ENCODE results near the gene ST3GAL3.

ST3GAL3 gene

GRCh38 chr1:43853161-43853921, 146.0 kb downstream of the ST3GAL3 start (continued):
- TF ChIP-seq PATZ1 (tag by site-specific recombination; IDR thresholded peaks at IDR 0.05) (peak; percentile 13; the same call in 1 of the 2 replicates), ZNF302 (tag by site-specific recombination; IDR thresholded peaks at IDR 0.05; ENCODE audit: low read depth) (no peak), ZNF664 (tag by site-specific recombination; IDR thresholded peaks at IDR 0.05) (peak; percentile 43; the same call in 1 of the 2 replicates), ZNF623 (tag by site-specific recombination; IDR thresholded peaks at IDR 0.05) (no peak), IKZF3 (tag by site-specific recombination; IDR thresholded peaks at IDR 0.05) (no peak), ZNF776 (tag by site-specific recombination; IDR thresholded peaks at IDR 0.05; ENCODE audit: borderline replicate concordance) (no peak), BCL11A (tag by site-specific recombination; IDR thresholded peaks at IDR 0.05; ENCODE audit: low read depth) (0 out of 2 replicates have a peak, but pooled peaks have one; percentile 22), ZNF544 (tag by site-specific recombination; IDR thresholded peaks at IDR 0.05) (no peak), ZNF837 (tag by site-specific recombination; IDR thresholded peaks at IDR 0.05) (no peak), SCRT2 (tag by site-specific recombination; IDR thresholded peaks at IDR 0.05) (no peak), ZFP37 (tag by site-specific recombination; IDR thresholded peaks at IDR 0.05) (no peak), ZNF324 (tag by site-specific recombination; IDR thresholded peaks at IDR 0.05) (peak; percentile 54; the same call in 1 of the 2 replicates), BCL11B (tag by site-specific recombination; IDR thresholded peaks at IDR 0.05; ENCODE audit: low read depth) (no peak), ZNF658 (tag by site-specific recombination; IDR thresholded peaks at IDR 0.05) (no peak), GLIS2 (tag by site-specific recombination; IDR thresholded peaks at IDR 0.05) (no peak), ZNF530 (tag by site-specific recombination; IDR thresholded peaks at IDR 0.05; ENCODE audit: low read depth) (no peak), ZNF132 (tag by site-specific recombination; IDR thresholded peaks at IDR 0.05; ENCODE audit: borderline replicate concordance) (no peak), ZNF146 (tag by site-specific recombination; IDR thresholded peaks at IDR 0.05) (no peak), SALL2 (tag by site-specific recombination; IDR thresholded peaks at IDR 0.05; ENCODE audit: borderline replicate concordance) (no peak), ZNF629 (tag by site-specific recombination; IDR thresholded peaks at IDR 0.05) (peak; percentile 42; the same call in 1 of the 2 replicates), ZNF202 (tag by site-specific recombination; IDR thresholded peaks at IDR 0.05; ENCODE audit: borderline replicate concordance) (no peak), ZBTB8A (tag by site-specific recombination; IDR thresholded peaks at IDR 0.05) (peak; percentile 38), ZNF768 (tag by site-specific recombination; IDR thresholded peaks at IDR 0.05) (peak; percentile 57; the same call in 1 of the 2 replicates), ZNF214 (tag by site-specific recombination; IDR thresholded peaks at IDR 0.05; ENCODE audit: borderline replicate concordance) (no peak), ZEB2 (tag by site-specific recombination; IDR thresholded peaks at IDR 0.05) (no peak), KLF7 (tag by site-specific recombination; IDR thresholded peaks at IDR 0.05; ENCODE audit: borderline replicate concordance) (no peak), ZNF416 (tag by site-specific recombination; IDR thresholded peaks at IDR 0.05) (no peak)
- TF ChIP-seq, protein P1, sequence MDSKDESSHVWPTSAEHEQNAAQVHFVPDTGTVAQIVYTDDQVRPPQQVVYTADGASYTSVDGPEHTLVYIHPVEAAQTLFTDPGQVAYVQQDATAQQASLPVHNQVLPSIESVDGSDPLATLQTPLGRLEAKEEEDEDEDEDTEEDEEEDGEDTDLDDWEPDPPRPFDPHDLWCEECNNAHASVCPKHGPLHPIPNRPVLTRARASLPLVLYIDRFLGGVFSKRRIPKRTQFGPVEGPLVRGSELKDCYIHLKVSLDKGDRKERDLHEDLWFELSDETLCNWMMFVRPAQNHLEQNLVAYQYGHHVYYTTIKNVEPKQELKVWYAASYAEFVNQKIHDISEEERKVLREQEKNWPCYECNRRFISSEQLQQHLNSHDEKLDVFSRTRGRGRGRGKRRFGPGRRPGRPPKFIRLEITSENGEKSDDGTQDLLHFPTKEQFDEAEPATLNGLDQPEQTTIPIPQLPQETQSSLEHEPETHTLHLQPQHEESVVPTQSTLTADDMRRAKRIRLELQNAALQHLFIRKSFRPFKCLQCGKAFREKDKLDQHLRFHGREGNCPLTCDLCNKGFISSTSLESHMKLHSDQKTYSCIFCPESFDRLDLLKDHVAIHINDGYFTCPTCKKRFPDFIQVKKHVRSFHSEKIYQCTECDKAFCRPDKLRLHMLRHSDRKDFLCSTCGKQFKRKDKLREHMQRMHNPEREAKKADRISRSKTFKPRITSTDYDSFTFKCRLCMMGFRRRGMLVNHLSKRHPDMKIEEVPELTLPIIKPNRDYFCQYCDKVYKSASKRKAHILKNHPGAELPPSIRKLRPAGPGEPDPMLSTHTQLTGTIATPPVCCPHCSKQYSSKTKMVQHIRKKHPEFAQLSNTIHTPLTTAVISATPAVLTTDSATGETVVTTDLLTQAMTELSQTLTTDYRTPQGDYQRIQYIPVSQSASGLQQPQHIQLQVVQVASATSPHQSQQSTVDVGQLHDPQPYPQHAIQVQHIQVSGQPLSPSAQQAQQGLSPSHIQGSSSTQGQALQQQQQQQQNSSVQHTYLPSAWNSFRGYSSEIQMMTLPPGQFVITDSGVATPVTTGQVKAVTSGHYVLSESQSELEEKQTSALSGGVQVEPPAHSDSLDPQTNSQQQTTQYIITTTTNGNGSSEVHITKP (tag by site-specific recombination; IDR thresholded peaks at IDR 0.05), result no peak
- TF ChIP-seq, protein P2, sequence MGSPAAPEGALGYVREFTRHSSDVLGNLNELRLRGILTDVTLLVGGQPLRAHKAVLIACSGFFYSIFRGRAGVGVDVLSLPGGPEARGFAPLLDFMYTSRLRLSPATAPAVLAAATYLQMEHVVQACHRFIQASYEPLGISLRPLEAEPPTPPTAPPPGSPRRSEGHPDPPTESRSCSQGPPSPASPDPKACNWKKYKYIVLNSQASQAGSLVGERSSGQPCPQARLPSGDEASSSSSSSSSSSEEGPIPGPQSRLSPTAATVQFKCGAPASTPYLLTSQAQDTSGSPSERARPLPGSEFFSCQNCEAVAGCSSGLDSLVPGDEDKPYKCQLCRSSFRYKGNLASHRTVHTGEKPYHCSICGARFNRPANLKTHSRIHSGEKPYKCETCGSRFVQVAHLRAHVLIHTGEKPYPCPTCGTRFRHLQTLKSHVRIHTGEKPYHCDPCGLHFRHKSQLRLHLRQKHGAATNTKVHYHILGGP (tag by site-specific recombination; IDR thresholded peaks at IDR 0.05), result no peak
